ENCODE results near the gene SELL.

The SELL gene

GRCh38 chr1:169707912-169708604, 3.4 kb downstream of the SELL start:
- TF ChIP-seq CTCF (IDR thresholded peaks at IDR 0.05; ENCODE audit: extremely low read depth, missing control alignments), result no peak

DNA sequence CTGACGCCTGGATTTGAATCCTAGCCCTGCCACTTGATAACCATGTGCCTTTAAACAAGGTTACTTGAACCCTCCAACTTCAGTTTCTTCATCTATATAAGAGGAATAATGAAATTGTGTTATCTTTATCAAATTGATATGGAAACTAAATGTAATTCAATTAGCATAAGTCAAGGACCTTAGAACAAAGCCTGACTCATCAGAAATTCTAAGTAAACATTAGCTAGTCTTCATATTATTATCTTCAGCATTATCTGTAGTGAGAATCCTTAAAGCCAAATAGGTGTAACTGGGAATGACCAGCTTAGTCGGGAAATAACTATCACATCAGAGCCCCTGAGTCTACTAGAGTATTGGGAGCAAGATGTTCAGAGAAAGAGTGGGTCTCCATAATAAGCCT, 6.6 kb downstream of the SELL start:
- no peak for DNase-seq (ENCODE audit: low spot score)
- TF ChIP-seq CTCF (IDR thresholded peaks at IDR 0.05; ENCODE audit: extremely low read depth, missing control alignments), result no peak

More at GRCh38 chr1:169707912-169708604, 3.4 kb downstream of the SELL start:
- no peak for DNase-seq (ENCODE audit: low spot score)

DNA sequence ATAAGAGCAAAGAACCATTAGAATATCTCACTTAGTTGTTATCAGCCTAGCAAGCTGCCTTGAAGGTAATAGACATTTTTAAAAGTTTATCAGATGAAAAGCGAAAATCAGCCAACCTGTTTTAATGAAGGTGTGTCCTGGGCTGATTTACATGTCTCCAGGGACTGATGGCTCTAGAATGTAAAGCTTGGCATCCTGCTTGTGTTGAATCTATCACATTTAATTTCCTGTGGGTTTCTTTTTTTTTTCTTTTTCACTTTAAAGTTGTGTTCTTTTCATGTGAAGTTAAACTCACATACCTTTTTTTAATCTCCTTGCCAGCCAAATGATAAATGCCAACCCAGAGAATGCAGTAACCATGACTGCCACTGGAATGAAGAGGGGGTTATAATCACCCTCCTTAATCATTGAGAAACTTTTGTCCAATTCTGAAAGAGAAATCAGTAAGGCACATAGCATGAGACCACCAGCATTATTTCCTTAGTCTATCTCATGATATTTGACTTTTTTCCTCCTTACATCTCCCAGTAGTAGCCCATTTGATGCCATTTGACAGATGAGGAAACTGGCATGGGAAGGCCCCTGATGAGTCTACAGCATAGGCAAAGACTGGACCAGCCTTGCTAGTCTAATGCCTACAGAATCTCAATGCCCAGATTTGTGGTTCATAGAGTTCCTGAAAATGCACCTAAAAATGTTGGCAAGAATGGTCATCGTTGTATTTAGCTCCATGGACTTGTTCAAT, 10.0 kb downstream of the SELL start:
- no peak for DNase-seq (ENCODE audit: low spot score)
- TF ChIP-seq CTCF (IDR thresholded peaks at IDR 0.05; ENCODE audit: extremely low read depth, missing control alignments), result no peak

- TF ChIP-seq CTCF (IDR thresholded peaks at IDR 0.05; ENCODE audit: extremely low read depth, missing control alignments), result no peak
- DNase-seq (ENCODE audit: low spot score), result no peak
Observed at GRCh38 chr1:169699707-169700106, 11.7 kb downstream of the SELL start.

DNA sequence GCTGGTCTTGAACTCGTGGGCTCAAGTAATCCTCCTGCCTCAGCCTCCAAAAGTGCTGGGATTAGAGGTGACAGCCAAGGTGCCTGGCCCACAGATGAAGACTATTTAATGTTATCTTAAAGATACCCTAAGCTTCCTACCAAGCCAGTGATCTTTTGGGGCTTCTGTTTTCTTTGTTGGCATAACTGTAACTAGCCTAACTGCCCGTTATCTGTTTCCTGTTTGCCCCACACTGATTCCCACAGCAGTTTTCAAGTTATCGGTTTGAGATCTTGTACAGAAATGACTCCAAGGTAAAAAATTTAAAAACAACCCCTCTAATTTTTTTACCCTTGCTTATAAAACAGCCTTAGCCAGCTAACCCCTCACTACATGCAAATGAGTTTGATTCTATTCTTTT, 12.4 kb downstream of the SELL start:
- no peak for TF ChIP-seq CTCF (IDR thresholded peaks at IDR 0.05; ENCODE audit: extremely low read depth, missing control alignments)
- no peak for DNase-seq (ENCODE audit: low spot score)

DNA sequence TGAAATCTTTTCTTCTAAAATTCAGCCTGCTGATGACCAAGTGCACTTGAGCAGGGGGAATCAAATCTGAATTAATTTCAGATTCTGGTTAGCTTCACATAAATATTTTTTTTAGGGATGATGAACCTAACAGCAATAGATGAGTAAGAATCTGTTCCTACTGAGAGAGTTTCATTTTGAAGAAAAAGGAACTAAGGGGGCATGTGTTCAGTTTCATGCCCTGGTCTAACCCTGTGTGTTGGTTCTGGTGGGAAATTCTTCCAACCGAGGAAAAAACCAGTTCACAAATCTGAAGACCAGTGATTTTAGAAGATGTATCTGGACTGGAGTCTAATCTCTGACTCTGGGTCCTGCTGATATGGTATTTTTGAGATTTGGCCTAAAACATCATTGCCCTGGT, 13.7 kb downstream of the SELL start:
- TF ChIP-seq CTCF (IDR thresholded peaks at IDR 0.05; ENCODE audit: extremely low read depth, missing control alignments), result no peak
- no peak for DNase-seq (ENCODE audit: low spot score)

GRCh38 chr1:169696273-169697100, 14.9 kb downstream of the SELL start:
- no peak for TF ChIP-seq CTCF (IDR thresholded peaks at IDR 0.05; ENCODE audit: extremely low read depth, missing control alignments)
- DNase-seq (ENCODE audit: low spot score), result no peak
